ENCODE measurements around the gene FCGR2B.
"Not testable (repeated sequence)": the region's sequence is repeated elsewhere in the genome, so short reads cannot be mapped to it uniquely, and the experiment has no call there.

The FCGR2B gene

DNA sequence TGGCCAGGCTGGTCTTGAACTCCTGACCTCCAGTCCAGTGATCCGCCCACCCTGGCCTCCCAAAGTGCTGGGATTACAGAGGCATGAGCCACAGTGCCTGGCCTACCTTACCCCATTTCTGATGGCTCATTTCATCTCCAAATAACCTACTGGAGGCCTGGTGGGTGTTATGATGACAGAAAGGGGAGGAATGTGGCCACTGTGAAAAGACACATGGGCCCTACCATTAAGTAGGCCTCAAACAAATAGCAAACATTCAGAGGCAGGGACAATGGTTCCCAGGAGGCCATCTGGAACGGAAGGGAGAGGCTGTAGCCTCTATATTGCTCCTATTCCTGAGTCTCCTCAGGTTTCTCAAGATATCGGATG is 43.2 kb downstream of the FCGR2B start:
- DNase-seq (ENCODE audit: low read depth in 2 of 2), result no peak

- no peak for DNase-seq (ENCODE audit: low read depth in 2 of 2)
These were observed 43.8 kb downstream of the FCGR2B start, which contains the start of gene FCRLA for GRCh38 chr1:161706482-161707347. TSS of gene FCRLA (plus strand) at chr1:161707229. CDS start at chr1:161707265, 36 bp downstream.

- DNase-seq (ENCODE audit: low read depth in 2 of 2), result no peak
These were observed 44.6 kb downstream of the FCGR2B start for GRCh38 chr1:161707503-161707902.

- no peak for DNase-seq (ENCODE audit: low read depth in 2 of 2)
These were observed 46.4 kb downstream of the FCGR2B start for GRCh38 chr1:161709373-161709772.

DNA sequence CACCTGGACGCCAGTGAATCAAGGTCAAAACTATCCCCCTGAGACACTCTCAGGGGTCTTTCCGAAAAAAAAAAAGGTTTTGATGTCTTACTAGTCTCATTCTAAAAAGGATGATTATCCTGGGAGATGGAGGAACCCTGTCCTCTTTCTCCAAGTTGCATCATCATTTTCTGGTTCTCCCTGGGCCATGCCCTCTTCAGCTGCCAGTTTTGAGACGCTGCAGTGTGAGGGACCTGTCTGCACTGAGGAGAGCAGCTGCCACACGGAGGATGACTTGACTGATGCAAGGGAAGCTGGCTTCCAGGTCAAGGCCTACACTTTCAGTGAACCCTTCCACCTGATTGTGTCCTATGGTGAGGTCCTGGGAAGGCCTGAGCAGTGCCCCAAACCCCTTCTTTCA is 47.6 kb downstream of the FCGR2B start:
- no peak for DNase-seq (ENCODE audit: low read depth in 2 of 2)

- DNase-seq (ENCODE audit: low read depth in 2 of 2), result no peak
These were observed 55.8 kb downstream of the FCGR2B start for GRCh38 chr1:161718559-161719324.

GRCh38 chr1:161719325-161719611 is 56.3 kb downstream of the FCGR2B start:
- DNase-seq (ENCODE audit: low read depth in 2 of 2), result no peak

DNA sequence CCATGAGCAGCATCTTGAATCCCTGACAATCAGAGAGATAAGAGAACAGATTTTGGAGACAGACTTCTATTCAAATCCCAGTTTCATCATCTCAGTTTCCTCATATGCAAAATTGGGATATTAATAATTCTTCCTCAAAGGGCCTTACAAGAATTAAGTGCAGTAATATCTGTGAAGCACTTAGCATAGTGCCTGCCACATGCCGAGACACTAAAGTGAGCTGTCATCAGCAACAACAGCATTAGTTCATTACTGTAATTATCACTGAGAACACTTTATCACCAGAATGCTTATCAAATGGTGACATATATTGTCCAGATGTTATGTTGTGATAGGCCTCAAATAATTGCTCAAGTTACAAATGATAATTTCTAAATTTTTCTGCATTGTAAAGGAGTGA is 57.5 kb downstream of the FCGR2B start:
- DNase-seq (ENCODE audit: low read depth in 2 of 2), result no peak

GRCh38 chr1:161720956-161721737 is 58.2 kb downstream of the FCGR2B start, which contains the start of gene FCRLB:
TSS of gene FCRLB (plus strand) at chr1:161721544. CDS start at chr1:161722673, 1,129 bp downstream.
- DNase-seq (ENCODE audit: low read depth in 2 of 2), result no peak

DNA sequence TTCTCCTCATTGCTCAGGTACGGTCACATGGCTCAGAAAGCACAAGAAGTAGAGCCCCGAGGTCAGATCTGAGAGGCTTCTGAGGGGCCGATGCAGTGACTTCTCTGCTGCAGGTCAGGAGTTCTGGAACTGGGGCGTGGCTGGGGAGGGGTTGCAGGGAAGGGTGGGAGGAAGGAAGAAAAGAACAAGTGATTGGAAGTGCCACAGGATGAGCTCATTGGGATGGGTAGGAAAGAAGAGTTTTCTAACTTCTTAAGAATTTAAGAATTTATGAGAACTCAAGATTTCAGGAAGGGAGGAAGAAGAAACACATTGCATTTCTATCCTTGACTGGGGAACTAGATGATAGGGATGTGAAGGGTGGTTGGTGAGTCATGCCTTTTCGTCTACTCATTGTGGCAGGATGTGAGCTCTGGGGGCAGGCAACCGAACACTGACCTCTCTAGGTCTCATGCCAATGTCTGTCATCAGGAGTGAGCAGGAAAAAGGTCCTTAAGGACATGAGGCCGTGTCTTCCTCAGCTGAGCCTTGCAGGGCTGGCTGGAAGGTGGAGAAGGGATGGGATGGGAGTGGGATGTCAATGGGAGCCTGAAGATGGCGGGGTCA is 58.9 kb downstream of the FCGR2B start:
- DNase-seq (ENCODE audit: low read depth in 2 of 2), result no peak

- no peak for DNase-seq (ENCODE audit: low read depth in 2 of 2)
These were observed 59.5 kb downstream of the FCGR2B start for GRCh38 chr1:161722406-161722805.

DNA sequence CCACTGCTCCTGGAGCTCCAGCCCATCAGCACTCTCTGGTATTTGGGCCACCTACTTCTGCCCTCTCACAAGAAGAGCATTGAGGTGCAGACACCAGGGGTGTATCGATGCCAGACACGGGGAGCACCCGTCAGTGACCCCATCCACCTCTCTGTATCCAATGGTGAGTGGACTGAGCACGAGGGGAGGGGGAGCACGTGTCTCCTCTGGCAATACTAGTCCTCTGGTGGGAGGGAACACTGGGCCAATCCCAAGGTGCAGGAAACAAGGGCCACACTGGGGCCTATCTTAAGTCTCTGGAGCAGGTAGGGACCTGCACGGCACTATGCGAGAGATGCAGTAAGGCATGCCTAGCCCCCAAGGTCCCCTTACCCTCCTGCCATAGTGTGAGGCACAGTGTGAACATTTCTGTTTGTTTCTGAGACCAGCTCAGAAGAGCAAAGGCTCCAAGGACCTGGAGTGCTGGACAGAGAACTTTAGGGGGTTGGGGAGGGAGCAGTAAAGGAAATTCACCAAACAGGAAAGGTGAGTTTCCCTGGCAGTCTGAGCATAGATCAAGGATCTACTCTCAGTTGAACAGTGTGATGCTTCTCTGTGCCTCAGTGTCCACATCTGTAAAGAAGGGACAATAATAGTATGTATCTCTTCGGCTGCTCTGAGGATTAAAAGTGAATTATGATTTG is 60.7 kb downstream of the FCGR2B start:
- no peak for DNase-seq (ENCODE audit: low read depth in 2 of 2)

- DNase-seq (ENCODE audit: low read depth in 2 of 2), result not testable (repeated sequence)
These were observed 62.4 kb downstream of the FCGR2B start for GRCh38 chr1:161725258-161725907.

DNA sequence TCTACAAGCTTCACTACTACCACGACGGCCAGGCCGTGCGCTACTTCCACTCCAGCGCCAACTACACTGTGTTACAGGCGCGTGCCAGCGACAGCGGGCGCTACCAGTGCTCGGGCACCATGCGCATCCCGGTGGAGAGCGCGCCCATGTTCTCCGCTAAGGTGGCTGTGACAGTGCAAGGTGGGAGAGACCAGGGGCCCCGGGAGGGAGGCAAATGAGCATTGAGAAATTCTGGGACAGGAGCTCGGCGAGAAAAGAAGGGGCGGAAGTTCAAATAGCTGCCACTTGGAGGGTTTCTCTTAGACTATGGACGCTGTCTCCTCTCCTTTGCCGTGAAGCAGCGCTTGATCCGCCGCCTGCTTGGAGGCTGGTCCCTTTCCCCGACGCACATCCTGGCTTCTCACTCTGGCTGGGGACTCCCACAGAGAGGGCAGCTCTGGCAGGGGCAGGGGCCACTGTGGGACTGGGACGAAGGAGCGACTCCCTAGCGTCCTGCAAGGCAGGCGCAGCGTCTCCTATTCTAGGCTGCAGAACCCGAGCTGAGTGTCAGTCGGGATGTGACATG is 63.0 kb downstream of the FCGR2B start:
- peak in 1 of 2 donors; percentile 7 for DNase-seq (ENCODE audit: low read depth in 2 of 2)

DNA sequence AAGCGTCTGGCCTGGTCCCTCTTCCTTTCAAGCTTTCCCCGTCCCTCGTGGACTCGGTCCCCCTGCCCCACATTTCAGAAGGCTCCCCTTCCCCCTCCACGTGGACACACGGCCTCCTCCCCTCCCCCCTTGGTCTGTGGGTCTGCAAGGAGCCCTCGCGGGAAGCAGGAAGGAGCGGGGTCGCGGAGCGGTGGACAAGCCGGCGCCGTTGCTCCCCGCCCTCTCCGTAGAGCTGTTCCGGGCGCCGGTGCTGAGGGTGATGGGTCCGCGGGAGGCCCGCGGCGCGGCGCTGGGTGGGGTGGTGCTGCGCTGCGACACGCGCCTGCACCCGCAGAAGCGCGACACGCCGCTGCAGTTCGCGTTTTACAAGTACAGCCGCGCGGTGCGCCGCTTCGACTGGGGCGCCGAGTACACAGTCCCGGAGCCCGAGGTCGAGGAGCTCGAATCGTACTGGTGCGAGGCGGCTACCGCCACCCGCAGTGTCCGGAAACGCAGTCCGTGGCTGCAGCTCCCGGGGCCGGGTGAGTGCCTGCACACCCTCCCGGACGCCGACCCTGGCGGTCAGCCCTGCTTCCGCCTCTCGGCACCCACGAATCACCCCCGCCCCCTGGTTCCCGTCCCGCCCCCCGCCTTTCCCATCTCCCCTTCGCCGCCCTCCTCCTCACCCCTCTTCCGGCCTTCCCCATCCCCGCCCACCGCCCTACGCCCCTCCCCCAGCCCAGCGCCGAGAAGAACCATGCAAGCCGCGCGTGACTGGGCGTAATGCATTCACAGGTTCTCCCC is 63.7 kb downstream of the FCGR2B start:
- peak; percentile 55 for DNase-seq (ENCODE audit: low read depth in 2 of 2)

- DNase-seq (ENCODE audit: low read depth in 2 of 2), result peak in 1 of 2 donors; percentile 26
These were observed 64.4 kb downstream of the FCGR2B start for GRCh38 chr1:161727256-161727924.

Measured in stimulated activated CD8-positive, alpha-beta memory T cell treated with anti-CD3 and anti-CD28 coated beads, Interleukin-2, amount 100 ng/mL, for 1 hour (primary cell).